ENCODE measurements around the gene ROR2. TPM values are rescaled to one million over a fixed set of nuclear protein-coding genes. Genes with fewer than 3 reads are reported as not detected.

Gene ROR2
- total RNA-seq, 1 experiment from 2014 or later = 2.7 TPM

DNA sequence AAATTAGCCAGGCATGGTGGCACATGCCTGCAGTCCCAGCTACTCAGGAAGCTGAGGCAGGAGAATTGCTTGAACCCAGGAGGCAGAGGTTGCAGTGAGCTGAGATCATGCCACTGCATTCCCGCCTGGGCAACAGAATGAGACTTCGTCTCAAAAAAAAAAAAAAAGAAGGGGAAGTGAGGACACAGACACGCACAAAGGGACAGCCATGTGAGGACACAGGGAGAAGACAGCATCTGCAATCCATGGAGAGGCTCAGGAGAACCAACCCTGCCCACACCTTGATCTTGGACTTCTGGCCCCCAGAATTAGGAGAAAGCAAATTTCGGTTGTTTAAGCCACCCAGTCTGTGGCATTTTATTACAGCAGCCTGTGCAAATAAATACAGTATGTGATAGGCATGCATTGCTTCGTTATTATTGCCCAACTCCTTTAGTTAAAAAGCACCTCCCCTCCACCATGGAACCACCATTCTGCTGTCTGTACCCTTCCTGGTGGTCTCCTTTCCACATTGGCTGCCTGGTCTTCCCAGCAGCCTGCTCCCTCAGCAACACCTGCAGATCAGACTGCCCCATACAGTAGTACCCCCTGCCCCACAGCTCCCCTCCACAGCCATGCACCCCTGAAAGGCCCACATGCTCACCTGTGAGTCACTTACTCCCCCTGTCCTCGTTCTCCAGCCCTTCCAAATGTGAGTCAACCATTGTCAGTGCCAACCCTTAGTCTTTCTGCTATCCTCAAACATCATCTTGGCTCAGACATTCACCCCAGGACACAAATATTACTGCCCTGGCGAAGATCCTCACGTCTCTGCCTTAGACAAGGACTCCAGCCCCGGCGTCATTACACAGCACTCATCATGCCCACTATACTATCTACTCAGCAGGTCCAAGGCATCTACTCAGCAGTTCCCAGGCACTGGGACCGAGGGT, 128.8 kb downstream of the ROR2 start:
- no peak overlapping the region for H4K8ac ChIP-seq (replicated peaks; ENCODE audit: insufficient read length, low read depth, low read length)
- H2BK15ac ChIP-seq (ENCODE audit: low read depth, low read length) = no peak overlapping the region
- H3K79me1 ChIP-seq (ENCODE audit: insufficient read depth, low read depth, low read length, poor library complexity, severe bottlenecking) = no peaks in the 10 kb centered on the region
- H4K91ac ChIP-seq (ENCODE audit: insufficient read length, low read depth, low read length) = no peak overlapping the region
- no peak overlapping the region for H3K9ac ChIP-seq (ENCODE audit: extremely low read depth, insufficient read length, low read length)
- peaks cover 4% of the 10 kb centered on the region; the same call in 1 of the 2 replicates for H3K4me1 ChIP-seq (ENCODE audit: insufficient read depth, low read length)
- H3K27me3 ChIP-seq (ENCODE audit: insufficient read depth, low read length) = no peaks in the 10 kb centered on the region
- H3K18ac ChIP-seq (ENCODE audit: insufficient read length, low read depth, low read length) = no peak overlapping the region
- no peak overlapping the region for H3K4ac ChIP-seq (ENCODE audit: low read depth, low read length)
- H3K4me3 Mint-ChIP-seq = no peak overlapping the region
- H3T11ph ChIP-seq (ENCODE audit: low read length) = no peak overlapping the region
- TF ChIP-seq, protein P1, sequence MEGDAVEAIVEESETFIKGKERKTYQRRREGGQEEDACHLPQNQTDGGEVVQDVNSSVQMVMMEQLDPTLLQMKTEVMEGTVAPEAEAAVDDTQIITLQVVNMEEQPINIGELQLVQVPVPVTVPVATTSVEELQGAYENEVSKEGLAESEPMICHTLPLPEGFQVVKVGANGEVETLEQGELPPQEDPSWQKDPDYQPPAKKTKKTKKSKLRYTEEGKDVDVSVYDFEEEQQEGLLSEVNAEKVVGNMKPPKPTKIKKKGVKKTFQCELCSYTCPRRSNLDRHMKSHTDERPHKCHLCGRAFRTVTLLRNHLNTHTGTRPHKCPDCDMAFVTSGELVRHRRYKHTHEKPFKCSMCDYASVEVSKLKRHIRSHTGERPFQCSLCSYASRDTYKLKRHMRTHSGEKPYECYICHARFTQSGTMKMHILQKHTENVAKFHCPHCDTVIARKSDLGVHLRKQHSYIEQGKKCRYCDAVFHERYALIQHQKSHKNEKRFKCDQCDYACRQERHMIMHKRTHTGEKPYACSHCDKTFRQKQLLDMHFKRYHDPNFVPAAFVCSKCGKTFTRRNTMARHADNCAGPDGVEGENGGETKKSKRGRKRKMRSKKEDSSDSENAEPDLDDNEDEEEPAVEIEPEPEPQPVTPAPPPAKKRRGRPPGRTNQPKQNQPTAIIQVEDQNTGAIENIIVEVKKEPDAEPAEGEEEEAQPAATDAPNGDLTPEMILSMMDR (conservative IDR thresholded peaks at IDR 0.05) = no peak
- no peak overlapping the region for H3K4me2 ChIP-seq (ENCODE audit: insufficient read depth, insufficient read length, low read length)
- peaks cover 7 to 8% of the 10 kb centered on the region in 2 experiments; a peak in 4 of 5 replicates for H3K9me3 Mint-ChIP-seq
- no peak overlapping the region for H2AK5ac ChIP-seq (ENCODE audit: insufficient read length, low read length)
- no peak overlapping the region; a peak in 1 of 7 replicates for H3K27ac Mint-ChIP-seq
- H3K79me2 ChIP-seq (ENCODE audit: insufficient read depth, low read length) = no peaks in the 10 kb centered on the region
- H2AFZ ChIP-seq (ENCODE audit: low read length) = no peak overlapping the region
- no peaks in the 10 kb centered on the region for H3K23me2 ChIP-seq (ENCODE audit: insufficient read length, low read depth, low read length, poor library complexity, severe bottlenecking)
- no peaks in the 10 kb centered on the region for H4K20me1 ChIP-seq (ENCODE audit: control insufficient read depth, insufficient read depth, insufficient read length)
- no peak overlapping the region for H2BK20ac ChIP-seq (ENCODE audit: low read depth, low read length, poor library complexity, severe bottlenecking)
- H3K4me1 Mint-ChIP-seq = peaks cover 7 to 14% of the 10 kb centered on the region in 2 experiments
- H2BK120ac ChIP-seq (ENCODE audit: low read depth, low read length, poor library complexity, severe bottlenecking) = no peak overlapping the region
- no peak overlapping the region for H3K14ac ChIP-seq (ENCODE audit: insufficient read depth, low read length)
- no peaks in the 10 kb centered on the region for H3K27me3 Mint-ChIP-seq (ENCODE audit: low read depth)
- H4K5ac ChIP-seq (ENCODE audit: insufficient read length, low read depth, low read length) = no peak overlapping the region
- no peak overlapping the region for H2BK12ac ChIP-seq (ENCODE audit: insufficient read length, low read depth, low read length)
- no CpG with 5 or more reads among the region's 11 CpGs for WGBS (ENCODE audit: extremely low coverage, insufficient read length, low lambda C conversion rate)
- H3K36me3 Mint-ChIP-seq (ENCODE audit: insufficient read depth in 1 of 3, low read depth in 3 of 3) = peaks cover 0 to 7% (median 0%) of the 10 kb centered on the region in 3 experiments; a peak in 2 of 7 replicates
- H3K56ac ChIP-seq (ENCODE audit: insufficient read length, low read depth, low read length) = no peak overlapping the region
- no peak overlapping the region for H3K23ac ChIP-seq (ENCODE audit: insufficient read length, low read depth, low read length)
- DNase-seq = no peak
- H3K9me3 ChIP-seq (ENCODE audit: control insufficient read depth, low read depth, low read length) = no peaks in the 10 kb centered on the region
- no peak overlapping the region for H2BK5ac ChIP-seq (ENCODE audit: insufficient read length, low read length)
- H3K27ac ChIP-seq (ENCODE audit: insufficient read length, low read depth, low read length) = no peak overlapping the region
